HG03025 (cell line): Measurements from ENCODE around the gene TCOF1.

Source experiments
- ATAC-seq: cut with Tn5 transposase; IDR thresholded peaks from one replicate; pipeline ENCODE4 v1.9.1; 2021; ENCODE audit warnings: mild to moderate bottlenecking, moderate library complexity; ENCODE audit not compliant: unreplicated experiment, low FRiP score

TCOF1 gene

DNA sequence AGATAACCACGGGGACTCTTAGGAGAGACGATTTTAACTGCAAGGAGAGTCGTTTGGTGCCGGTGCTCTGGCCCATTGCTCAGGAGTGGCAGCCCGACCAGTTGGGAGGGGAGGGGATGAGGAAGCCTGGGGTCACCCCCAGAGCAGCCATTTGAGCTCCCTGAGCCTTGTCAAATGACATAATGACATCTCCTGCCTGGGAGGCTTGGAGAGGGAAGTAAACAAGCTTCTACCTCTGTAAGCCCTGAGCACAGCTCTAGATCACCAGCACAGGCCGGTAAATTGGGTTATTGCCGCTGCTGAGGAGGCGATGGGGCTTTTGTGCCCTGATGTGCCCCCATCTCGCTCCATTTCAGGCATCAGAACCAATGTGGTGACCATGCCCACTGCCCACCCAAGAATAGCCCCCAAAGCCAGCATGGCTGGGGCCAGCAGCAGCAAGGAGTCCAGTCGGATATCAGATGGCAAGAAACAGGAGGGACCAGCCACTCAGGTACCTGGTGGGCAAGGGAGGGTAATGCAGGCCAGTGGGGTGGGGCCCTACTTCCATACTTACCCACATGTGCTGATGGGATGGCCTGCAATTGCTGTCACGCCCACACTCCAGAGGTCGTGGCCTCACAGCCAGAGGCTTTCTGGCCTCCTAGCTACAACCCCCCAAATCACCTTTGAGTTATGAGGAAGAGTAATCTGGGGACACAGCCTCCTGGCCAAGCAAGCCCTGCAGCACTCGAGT, 32.2 kb downstream of the TCOF1 start:
- ATAC-seq = no peak

DNA sequence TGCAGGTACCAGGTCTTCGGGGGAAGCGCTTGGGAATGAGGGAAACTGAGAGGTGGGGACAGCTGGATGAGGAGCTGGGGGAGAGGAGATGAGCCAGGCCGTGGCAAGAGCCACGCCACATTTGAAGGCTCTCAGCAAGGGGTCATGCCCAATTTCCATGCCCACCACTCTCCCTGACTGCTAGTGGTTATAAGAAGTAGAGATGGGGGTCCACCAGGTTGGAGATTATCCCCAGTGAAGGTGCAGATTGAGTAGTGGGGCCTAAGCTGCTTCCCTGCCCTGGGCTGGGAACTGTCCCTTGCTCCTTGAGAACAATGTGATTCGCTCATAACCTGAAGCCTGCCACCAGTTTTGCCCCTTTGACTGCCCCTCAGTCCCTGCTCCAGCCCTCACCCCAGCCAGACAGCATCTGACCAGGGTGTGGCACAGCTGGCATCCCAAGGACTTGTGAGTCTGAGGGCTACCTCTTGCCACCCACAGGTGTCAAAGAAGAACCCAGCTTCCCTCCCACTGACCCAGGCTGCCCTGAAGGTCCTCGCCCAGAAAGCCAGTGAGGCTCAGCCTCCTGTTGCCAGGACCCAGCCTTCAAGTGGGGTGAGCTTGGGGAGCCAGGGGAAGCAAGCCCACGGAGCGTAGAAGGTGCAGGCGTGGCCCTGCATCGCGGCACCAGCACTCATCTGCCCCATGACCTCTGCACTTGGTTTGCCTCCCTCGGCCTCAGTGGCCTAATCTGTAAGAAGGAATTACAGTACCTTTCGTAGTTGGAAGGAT, 33.8 kb downstream of the TCOF1 start:
- ATAC-seq = no peak

DNA sequence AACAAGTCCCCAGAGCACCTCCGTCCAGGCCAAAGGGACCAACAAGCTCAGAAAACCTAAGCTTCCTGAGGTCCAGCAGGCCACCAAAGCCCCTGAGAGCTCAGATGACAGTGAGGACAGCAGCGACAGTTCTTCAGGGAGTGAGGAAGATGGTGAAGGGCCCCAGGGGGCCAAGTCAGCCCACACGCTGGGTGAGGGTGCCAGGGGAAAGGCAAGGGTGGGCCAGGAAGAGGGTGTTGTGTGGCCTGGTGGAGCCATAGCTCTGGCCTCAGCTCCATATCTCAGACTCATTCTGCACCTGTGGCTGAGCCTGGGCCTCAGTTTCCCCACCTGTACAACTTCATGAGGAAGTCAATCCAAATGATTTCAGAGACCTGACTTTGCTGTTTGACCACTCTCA, 34.5 kb downstream of the TCOF1 start:
- ATAC-seq = no peak

DNA sequence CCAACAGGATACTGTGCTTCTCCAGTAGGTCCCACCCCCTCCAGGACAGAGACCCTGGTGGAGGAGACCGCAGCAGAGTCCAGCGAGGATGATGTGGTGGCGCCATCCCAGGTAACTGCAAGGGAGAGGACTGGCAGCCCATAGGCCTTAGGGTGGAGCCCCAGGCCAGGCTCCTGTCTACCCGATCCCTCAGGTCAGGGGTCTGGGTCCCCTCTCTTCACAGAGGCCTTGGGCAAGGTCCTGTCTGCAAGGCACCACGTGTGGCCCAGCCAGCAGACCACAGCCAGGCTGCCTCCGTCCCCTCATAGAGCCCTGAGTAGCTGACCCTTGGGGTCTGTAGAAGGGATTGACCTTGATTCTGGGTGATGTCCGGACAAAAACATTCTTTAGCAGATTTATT, 35.2 kb downstream of the TCOF1 start:
- no peak for ATAC-seq

DNA sequence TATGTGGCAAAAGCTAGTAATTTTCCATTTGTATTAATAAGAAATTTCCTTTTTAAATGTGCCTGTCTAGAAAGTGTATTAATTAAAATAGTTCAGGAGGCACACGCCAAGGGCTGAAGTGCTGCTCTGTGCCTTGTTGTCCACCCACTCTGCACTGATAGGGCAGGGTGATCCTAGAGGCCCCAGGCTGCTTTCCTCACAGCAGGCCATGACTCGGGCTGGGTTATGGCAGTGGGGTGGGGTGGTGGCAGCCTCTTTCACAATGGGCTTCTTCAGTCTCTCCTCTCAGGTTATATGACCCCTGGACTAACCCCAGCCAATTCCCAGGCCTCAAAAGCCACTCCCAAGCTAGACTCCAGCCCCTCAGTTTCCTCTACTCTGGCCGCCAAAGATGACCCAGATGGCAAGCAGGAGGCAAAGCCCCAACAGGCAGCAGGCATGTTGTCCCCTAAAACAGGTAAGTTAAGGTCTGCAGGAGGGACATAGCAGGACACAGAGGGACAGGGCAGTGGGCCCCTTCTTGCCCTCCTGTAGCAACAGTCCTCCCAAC, 35.7 kb downstream of the TCOF1 start:
- ATAC-seq = no peak

DNA sequence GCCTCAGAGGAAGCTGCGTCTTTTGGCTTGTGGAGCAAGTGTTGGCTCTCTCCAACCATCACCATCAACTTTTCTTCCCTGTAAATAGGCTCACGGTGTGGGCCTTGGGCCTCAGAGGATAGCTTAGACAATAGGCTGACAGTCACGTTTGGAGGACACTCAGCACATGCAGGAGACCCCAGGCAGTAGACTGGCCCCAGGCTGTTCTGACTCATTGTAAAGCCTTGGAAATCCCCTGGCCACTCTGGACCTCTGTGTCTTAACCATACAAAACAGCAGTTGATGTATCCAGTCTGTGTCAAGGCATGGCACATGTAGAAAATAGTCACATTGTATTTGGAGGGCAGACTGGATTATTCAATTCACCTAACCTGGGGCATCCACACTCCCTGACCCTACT, 36.6 kb downstream of the TCOF1 start:
- ATAC-seq = no peak

DNA sequence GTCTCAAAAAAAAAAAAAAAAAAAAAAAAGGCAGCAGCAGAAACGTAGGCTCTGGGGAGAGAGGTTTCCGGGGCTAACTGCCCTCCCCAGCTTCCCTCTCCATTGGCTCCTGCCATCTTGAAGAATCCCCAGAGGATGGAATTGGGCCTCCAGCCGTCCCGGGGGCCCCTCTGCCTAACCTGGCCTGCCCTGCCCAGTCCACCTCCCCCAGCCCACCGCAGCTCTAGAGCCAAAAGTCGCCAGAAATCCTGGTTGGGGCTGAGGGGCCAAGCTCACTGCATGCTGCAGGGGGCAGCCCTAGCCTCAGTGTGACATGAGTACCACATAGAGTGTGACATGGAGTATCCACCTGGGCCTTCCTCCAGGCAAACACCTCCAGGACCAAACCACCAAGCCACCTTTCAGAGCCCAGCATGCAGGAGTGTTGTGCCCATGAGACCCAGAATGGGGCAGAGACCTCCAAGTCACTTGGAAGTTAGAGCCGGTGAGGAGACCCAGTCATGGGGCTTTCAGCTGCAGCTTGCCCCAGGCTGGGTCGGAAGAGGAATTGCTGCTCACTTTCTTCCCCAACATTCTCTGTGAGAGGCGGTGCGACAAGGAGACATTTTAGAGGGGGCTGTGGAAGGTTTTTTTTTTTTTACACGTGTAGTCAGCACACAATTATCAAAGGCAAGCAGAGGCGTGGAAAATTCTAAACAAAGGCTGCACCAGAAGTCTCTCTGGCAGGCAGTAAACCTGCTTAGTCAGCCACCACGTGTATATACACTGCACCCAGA, 37.6 kb downstream of the TCOF1 start:
- ATAC-seq = no peak

DNA sequence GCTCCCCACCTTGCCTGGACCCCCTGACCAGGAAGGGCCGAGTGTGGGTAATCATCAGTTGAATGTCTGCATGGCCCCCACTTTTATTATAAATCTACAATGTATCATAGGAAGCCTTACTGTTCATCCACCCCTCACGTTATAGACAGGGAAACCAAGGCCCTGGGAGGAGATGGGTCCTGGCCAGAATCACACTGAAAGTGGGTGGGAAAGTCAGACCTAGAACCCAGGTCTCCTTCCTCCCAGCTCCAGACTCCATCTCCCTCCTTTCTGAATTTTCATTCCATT, 38.1 kb downstream of the TCOF1 start:
- no peak for ATAC-seq

DNA sequence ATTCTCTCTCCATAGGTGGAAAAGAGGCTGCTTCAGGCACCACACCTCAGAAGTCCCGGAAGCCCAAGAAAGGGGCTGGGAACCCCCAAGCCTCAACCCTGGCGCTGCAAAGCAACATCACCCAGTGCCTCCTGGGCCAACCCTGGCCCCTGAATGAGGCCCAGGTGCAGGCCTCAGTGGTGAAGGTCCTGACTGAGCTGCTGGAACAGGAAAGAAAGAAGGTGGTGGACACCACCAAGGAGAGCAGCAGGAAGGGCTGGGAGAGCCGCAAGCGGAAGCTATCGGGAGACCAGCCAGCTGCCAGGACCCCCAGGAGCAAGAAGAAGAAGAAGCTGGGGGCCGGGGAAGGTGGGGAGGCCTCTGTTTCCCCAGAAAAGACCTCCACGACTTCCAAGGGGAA, 38.8 kb downstream of the TCOF1 start:
- ATAC-seq = no peak

DNA sequence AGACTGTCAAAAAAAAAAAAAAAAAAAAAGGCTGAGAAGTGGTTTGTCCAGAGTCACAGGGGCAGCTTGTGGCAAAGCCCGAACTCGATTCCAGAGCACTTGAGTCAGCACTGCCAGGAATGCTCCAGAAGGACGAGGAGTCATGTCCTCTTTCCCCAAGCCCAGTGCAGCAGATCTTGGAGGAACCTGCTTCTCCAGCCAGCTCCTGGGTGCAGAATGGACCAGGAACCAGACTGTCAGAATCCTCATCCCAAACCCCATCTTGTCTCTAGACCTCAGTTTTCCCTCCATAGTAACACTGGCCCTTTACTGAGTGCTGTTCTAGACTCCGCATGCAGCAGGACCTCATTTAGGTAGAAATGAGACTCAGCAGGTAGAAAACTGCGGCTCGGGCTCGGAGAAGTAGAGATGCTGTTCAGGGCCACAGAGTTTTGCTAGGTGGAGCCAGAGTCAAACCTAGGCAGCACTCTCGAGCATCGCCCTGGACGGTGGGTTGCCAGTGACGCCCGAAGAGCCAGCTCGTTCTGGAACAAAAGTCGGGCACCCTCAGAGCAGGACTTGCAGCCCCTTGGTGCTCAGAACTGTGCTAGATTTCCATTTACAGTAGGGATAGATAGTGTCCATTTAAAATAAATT, 39.8 kb downstream of the TCOF1 start:
- ATAC-seq = no peak

DNA sequence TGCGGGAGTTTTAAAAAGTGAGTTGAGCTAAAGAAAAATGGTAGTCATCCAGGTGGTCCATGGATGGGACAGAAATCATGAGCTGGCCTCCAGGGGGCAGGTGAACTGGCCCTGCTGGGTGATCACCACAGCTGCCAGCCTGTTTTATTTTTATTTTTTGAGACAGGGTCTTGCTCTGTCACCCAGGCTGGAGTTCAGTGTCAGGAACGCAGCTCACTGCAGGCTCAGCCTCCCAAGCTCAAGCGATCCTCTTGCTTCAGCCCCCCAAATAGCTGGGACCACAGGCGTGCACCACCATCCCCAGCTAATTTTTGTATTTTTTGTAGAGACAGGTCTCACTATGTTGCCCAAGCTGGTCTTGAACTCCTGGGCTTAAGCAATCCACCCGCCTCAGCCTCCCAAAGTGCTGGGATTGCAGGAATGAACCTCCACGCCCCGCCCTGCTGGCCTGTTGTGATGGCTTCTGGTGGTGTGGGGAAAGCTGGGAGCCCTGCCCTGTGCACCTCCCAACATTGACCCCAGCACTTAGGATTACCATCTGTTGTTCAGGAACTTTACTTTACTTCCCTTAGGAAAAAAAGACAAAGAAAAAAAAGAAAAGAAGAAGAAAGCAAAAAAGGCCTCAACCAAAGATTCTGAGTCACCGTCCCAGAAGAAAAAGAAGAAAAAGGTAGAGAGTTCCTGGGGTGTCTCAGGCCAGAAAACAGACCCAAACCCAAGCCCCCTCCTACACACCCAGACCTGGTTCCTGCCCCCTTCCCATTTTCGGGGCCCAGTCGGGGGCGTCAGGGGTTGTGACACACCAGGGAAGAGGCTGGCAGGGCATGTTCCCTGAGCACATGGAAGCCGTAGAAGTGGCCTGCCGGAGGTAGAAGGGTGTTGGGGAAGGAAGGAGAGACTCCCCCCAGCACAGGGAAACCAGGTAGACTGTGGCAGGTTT, 40.6 kb downstream of the TCOF1 start:
- no peak for ATAC-seq

DNA sequence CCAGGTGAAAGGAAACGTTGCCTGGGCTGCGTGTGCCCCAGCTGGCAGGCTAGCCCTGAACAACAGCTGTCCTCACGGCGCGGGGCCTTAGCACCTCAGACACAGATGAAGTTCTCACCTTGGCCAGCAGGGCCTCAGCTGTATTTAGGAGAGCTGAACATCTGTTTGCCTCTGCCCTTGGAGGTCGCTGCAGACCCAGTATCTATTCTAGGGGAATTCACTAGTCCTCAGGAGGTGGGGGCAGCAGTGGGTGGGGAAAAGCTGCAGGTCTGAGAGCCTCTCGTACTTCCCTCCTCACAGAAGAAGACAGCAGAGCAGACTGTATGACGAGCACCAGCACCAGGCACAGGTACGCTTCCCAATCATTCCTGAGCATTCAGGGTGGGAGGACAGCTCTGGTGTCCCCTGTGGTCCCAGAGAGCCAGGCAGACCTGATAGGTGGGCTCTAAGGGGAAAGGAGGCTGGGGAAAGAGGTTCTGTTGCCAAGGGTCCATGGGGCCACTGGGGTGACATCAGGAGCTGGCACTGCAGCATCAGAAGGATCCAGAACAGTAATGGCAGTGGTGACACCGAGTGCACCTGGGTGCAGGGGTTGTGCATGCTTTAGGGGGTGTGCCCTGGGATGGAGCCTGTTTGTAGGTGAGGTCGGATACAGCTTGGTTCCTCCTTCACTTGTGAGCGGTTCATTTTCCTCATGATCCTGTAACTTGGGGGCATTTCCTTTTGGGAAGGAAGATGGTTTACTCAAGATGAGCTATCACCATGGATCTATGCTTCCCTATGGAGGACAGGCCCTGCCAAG, 41.4 kb downstream of the TCOF1 start:
- ATAC-seq = no peak

DNA sequence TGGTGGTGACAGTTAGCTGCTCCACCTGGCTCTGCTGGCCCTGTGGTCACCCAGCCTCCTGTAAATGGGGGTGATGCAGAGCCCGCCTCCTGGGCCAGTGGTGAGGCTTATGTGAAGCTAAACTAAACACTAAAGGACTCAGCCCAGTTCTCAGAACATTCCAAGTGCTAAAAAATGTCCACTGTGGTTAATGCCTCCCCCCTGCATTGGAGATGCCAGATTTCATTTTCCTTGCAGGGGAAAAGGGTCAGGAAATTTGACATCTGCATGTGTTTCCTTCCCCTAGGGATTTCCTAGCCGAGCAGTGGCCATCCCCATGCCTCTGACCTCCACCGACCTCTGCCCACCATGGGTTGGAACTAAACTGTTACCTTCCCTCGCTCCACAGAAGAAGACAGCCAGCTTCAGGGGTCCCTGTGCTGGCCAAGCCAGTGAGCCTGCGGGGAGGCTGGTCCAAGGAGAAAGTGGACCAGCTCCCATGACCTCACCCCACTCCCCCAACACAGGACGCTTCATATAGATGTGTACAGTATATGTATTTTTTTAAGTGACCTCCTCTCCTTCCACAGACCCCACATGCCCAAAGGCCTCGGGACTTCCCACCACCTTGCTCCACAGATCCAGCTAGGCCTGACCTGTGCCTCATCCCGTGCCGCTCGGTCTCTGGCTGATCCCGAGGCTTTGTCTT, 42.2 kb downstream of the TCOF1 start:
- no peak for ATAC-seq

DNA sequence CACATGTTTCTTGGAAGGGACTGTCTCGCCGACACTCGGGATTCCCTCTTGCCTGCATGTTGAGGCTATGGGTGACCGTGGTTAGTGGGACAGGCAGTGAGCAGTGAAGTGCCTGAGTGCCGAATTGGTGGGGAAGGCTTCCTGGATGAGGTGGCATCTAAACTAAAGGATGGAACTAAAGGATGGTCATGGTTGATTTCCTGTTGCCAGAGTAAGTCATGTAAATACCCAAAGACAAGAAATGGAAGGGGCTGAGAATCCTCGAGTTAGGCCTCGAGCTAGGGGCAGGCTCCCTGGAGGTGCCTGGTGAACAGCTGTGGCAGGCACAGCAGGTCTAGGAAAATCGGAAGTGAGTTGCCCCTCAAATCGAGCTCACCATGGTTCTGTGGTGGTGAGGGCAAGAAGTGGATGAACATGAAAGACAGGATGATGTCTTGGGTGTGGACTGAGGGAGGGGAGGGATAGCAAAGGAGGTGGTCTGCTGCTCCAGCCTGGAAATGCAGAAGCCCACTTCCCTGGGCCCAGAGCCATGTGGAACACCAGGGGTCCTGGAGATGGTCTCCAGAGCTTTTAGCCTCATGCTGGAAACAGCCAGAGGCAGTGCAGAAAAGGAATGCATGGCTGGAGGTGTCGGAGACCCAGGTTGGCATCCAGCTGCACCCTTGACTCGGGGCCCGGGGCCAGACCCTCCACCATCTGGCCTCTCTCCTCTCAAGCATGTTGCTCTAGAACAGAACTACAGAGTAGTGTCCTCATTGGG, 43.0 kb downstream of the TCOF1 start:
- no peak for ATAC-seq

DNA sequence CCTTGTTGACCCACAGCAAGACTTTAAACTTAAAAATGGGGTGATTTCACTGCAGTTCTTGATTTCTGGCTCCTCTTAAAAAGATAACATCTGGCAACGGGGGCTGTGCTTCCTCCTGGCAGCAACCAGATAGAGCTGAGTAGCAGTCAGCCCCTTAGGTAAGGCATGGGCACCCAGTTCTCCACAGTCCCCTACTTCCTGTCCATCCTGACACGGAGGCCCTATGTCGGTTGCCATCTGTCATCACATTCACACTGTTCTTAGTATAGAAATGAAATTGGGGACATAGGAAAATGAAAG, 43.5 kb downstream of the TCOF1 start:
- ATAC-seq = no peak

DNA sequence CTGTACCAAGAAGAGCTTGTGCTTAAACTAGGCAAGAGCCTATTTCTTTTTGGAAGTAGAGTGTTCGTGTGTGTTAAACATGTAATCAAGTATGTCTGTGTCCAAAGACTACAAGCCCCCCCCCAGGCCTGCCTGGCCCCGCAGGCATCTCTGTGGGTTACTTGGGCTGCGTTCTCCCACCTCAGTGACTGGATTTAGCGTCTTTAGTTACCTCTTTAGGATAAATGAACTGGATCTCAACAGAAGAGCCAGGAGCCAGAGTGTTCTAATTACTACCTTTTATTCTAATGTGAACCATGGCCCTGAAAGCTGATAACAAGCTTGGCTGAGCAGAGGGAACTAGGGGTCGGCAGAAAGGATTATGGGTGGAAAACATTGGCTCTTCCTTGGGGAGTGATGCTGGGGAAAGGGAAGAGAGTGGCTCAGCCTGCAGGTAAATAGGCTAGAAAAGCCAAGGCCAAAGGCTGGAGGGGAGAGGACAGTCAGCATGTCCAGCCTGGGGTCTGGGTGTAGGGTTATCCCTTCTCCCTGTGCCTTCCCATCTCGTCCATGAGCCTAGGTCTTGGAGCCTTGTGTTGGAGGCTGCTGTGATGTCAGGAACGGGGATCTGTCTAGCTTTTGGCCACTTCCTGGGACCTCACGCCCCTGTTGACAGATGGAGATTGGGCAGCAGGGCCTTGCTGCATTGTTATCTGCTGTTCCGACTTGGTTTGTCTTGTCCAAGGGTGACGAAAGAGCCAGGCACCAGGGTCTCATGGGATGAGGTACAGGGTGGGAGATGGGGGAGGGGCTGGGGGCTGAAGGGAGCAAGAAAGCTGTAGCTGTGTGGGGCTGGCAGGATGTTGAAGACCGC, 44.1 kb downstream of the TCOF1 start:
- ATAC-seq = no peak

DNA sequence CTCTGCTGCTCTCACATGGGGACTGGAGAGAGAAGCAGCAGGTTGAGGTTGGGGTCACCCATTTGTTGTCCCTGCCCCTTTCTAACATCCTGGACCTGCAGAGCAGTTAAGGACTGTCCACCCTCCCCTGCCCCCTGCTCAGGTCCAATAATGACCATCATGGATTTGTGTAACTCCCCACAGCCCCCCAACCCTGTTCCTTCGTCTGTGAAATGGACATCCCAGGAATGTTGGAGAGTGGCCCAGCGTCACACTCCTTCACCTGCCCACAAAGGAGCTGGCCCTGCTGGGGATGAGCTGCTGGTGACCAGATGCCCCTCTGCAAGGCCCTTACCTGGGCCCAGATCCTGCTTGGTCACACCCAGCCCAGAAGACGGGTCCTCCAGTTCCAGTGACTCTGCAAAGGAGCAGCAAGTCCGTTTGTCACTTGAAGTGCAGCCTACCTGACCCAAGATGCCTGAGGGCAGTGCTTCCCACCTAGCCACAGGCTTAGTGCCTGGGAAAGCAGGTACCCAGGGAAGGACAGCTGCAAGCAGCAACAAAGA, 44.8 kb downstream of the TCOF1 start:
- ATAC-seq = no peak
